CD4-positive, CD25-positive, alpha-beta regulatory T cell (primary cell): Measurements from ENCODE around the gene PJA1. TPM values are rescaled to one million over a fixed set of nuclear protein-coding genes. Genes with fewer than 3 reads are reported as not detected.

Experiments used
- ATAC-seq, 2 donors: fragments of 150-1000 bp; cut with Tn5 transposase; one replicate each; pipeline ENCODE4 v1.10.0; 2021; ENCODE audit warnings: low read depth in 2 of 2, moderate number of reproducible peaks in 2 of 2, moderate library complexity in 1 of 2
- DNase-seq, 3 donors: peaks; one replicate each; pipeline versions ENCODE4 v3.0.0 to v3.0.0-alpha.2; 2012 to 2022; ENCODE audit warnings: mixed read lengths in 1 of 3
- H3K27ac ChIP-seq: one replicate; pipeline ENCODE4 v1.7.0; 2013; ENCODE audit warnings: mild to moderate bottlenecking, low read length; ENCODE audit not compliant: insufficient read depth, poor library complexity, severe bottlenecking
- H3K27me3 ChIP-seq: one replicate; pipeline ENCODE4 v1.7.0; 2013; ENCODE audit warnings: low read length; ENCODE audit not compliant: control insufficient read depth, insufficient read depth
- H3K36me3 ChIP-seq: one replicate; pipeline ENCODE4 v1.7.0; 2013; ENCODE audit warnings: mild to moderate bottlenecking, low read length, moderate library complexity; ENCODE audit not compliant: control insufficient read depth, insufficient read depth
- H3K4me1 ChIP-seq: 2 replicates; pipeline ENCODE4 v1.7.0; 2013; ENCODE audit warnings: mild to moderate bottlenecking, low read length; ENCODE audit not compliant: insufficient read depth, control insufficient read depth, poor library complexity, severe bottlenecking
- H3K4me3 ChIP-seq: one replicate; pipeline ENCODE4 v1.7.0; 2013; ENCODE audit warnings: low read depth, mild to moderate bottlenecking, low read length, moderate library complexity
- H3K9me3 ChIP-seq, 2 experiments: 1 replicate in 1 of 2; 2 replicates in 1 of 2; pipeline ENCODE4 v1.7.0; 2013; ENCODE audit warnings: low read length in 2 of 2, mild to moderate bottlenecking in 1 of 2, moderate library complexity in 1 of 2; ENCODE audit not compliant: control insufficient read depth in 2 of 2
- H3K27ac Mint-ChIP-seq, 3 donors: one replicate each; pipeline ENCODE4 v1.8.0; 2020 to 2022; ENCODE audit warnings: mild to moderate bottlenecking in 3 of 3, mixed read lengths in 3 of 3, moderate library complexity in 2 of 3
- H3K27me3 Mint-ChIP-seq: one replicate; pipeline ENCODE4 v1.8.0; 2022; ENCODE audit warnings: mild to moderate bottlenecking, mixed read lengths
- H3K36me3 Mint-ChIP-seq: one replicate; pipeline ENCODE4 v1.8.0; 2020; ENCODE audit warnings: mixed read lengths
- H3K4me1 Mint-ChIP-seq, 4 donors: one replicate each; pipeline ENCODE4 v1.8.0; 2020 to 2022; ENCODE audit warnings: mixed read lengths in 4 of 4, mild to moderate bottlenecking in 1 of 4
- H3K4me3 Mint-ChIP-seq, 4 donors: one replicate each; pipeline ENCODE4 v1.8.0; 2020 to 2022; ENCODE audit warnings: mild to moderate bottlenecking in 4 of 4, mixed read lengths in 4 of 4, moderate library complexity in 3 of 4
- H3K9me3 Mint-ChIP-seq, 7 donors: one replicate each; pipeline ENCODE4 v1.8.0; 2020 to 2022; ENCODE audit warnings: mixed read lengths in 7 of 7, mild to moderate bottlenecking in 3 of 7, moderate library complexity in 2 of 7
- polyA plus RNA-seq, 4 donors: library from polyadenylated mRNA; unstranded; fragments of 300-500 nt; fragmentation: Illumina TruSeq; gene quantifications; one replicate each; pipeline ENCODE4 v1.2.3, GENCODE V29; 2021
- total RNA-seq: library from RNA; stranded (reverse); gene quantifications from one replicate; pipeline ENCODE4 v1.2.3, GENCODE V29; 2022

The PJA1 gene
- total and polyA plus RNA-seq, 5 donors from 2014 or later: 20.2 to 49.0 (median 37.0) TPM

- peaks cover 0 to 5% (median 0%) of the 10 kb centered on the region in 7 donors for H3K9me3 Mint-ChIP-seq
- H3K27me3 Mint-ChIP-seq: peaks cover 23% of the 10 kb centered on the region
- H3K27ac ChIP-seq: no peak overlapping the region
- H3K27me3 ChIP-seq: no peaks in the 10 kb centered on the region
- no peak overlapping the region for H3K4me3 ChIP-seq
- ATAC-seq: no peak
- DNase-seq: no peak
- no peaks in the 10 kb centered on the region for H3K4me1 ChIP-seq
- H3K4me3 Mint-ChIP-seq: no peak overlapping the region
- H3K36me3 ChIP-seq: no peaks in the 10 kb centered on the region
- H3K27ac Mint-ChIP-seq: no peak overlapping the region
- H3K9me3 ChIP-seq: no peaks in the 10 kb centered on the region
- H3K36me3 Mint-ChIP-seq: no peaks in the 10 kb centered on the region
- H3K4me1 Mint-ChIP-seq: no peaks in the 10 kb centered on the region
Observed at GRCh38 chrX:69179380-69179911, 14.2 kb upstream of the PJA1 start.

- Mint-ChIP-seq H3K4me1 (no peaks in the 10 kb centered on the region), H3K36me3 (no peaks in the 10 kb centered on the region), H3K4me3 (no peak overlapping the region), H3K9me3 (peaks cover 0 to 5% (median 0%) of the 10 kb centered on the region in 7 donors), H3K27ac (no peak overlapping the region), H3K27me3 (peaks cover 18% of the 10 kb centered on the region)
- Histone ChIP-seq H3K4me3 (no peak overlapping the region), H3K27ac (no peak overlapping the region), H3K36me3 (no peaks in the 10 kb centered on the region), H3K27me3 (no peaks in the 10 kb centered on the region), H3K4me1 (no peaks in the 10 kb centered on the region), H3K9me3 (no peaks in the 10 kb centered on the region)
- no peak for ATAC-seq
- no peak for DNase-seq
Observed at GRCh38 chrX:69178592-69178991, 13.3 kb upstream of the PJA1 start.

GRCh38 chrX:69177511-69178162 lies 12.4 kb upstream of the PJA1 start:
- H3K27ac Mint-ChIP-seq: no peak overlapping the region
- peaks cover 18% of the 10 kb centered on the region for H3K27me3 Mint-ChIP-seq
- H3K9me3 ChIP-seq: no peaks in the 10 kb centered on the region
- no peaks in the 10 kb centered on the region for H3K36me3 Mint-ChIP-seq
- H3K27me3 ChIP-seq: no peaks in the 10 kb centered on the region
- ATAC-seq (no peak), DNase-seq (no peak)
- no peak overlapping the region for H3K4me3 Mint-ChIP-seq
- H3K4me1 Mint-ChIP-seq: no peaks in the 10 kb centered on the region
- no peaks in the 10 kb centered on the region for H3K4me1 ChIP-seq
- no peaks in the 10 kb centered on the region for H3K36me3 ChIP-seq
- H3K9me3 Mint-ChIP-seq: peaks cover 0 to 5% (median 0%) of the 10 kb centered on the region in 7 donors
- no peak overlapping the region for H3K27ac ChIP-seq
- H3K4me3 ChIP-seq: no peak overlapping the region

DNA sequence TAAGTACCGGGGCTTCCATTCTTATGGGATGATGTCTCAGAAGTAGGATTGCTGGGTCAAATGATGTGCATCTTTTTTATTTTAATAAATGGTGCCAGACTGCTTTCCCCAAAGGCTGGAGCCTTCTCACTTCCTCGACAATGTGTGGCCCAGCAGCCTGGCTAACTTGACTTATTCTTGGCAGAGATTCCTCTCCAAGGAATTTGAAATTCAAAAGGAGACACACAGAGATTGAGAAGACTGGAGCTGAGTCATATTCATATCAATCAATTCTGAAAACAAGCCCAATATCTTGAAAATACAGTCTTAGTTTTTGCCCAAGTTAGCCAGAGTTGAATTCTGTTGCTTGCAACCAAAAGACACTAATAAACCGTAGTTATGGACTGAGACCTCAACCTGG lies 10.8 kb upstream of the PJA1 start:
- no peaks in the 10 kb centered on the region for H3K36me3 ChIP-seq
- H3K9me3 ChIP-seq: no peaks in the 10 kb centered on the region
- H3K27ac ChIP-seq: no peak overlapping the region
- H3K4me3 ChIP-seq: no peak overlapping the region
- H3K27ac Mint-ChIP-seq: no peak overlapping the region
- H3K4me1 ChIP-seq: no peaks in the 10 kb centered on the region
- peaks cover 0 to 5% (median 0%) of the 10 kb centered on the region in 7 donors for H3K9me3 Mint-ChIP-seq
- H3K4me1 Mint-ChIP-seq: no peaks in the 10 kb centered on the region
- H3K27me3 ChIP-seq: peaks cover 2% of the 10 kb centered on the region
- no peak for ATAC-seq
- H3K36me3 Mint-ChIP-seq: no peaks in the 10 kb centered on the region
- DNase-seq: no peak
- no peak overlapping the region for H3K4me3 Mint-ChIP-seq
- H3K27me3 Mint-ChIP-seq: peaks cover 24% of the 10 kb centered on the region

DNA sequence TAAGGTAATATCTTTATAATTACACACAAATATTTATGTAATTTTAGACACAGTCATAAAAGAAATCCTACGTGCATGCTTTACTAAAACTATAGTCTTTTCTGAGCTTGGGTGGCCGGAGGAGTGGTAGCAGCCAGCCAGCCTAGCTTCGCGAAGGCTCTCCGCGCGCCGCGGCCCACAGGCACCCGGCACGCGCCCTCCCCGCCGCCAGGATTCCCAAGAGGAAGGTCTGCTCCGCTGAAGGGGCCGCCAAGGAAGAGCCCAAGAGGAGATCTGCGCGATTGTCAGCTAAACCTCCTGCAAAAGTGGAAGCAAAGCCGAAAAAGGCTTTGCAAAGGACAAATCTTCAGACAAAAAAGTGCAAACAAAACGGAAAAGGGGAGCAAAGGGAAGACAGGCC lies 8.7 kb upstream of the PJA1 start:
- no peak overlapping the region for H3K27ac ChIP-seq
- Mint-ChIP-seq H3K9me3 (peaks cover 0 to 5% (median 0%) of the 10 kb centered on the region in 7 donors), H3K27ac (no peak overlapping the region), H3K4me3 (no peak overlapping the region), H3K36me3 (no peaks in the 10 kb centered on the region), H3K27me3 (peaks cover 21% of the 10 kb centered on the region), H3K4me1 (no peaks in the 10 kb centered on the region)
- no peak overlapping the region for H3K4me3 ChIP-seq
- no peaks in the 10 kb centered on the region for H3K4me1 ChIP-seq
- H3K9me3 ChIP-seq: no peaks in the 10 kb centered on the region
- ATAC-seq (no peak), DNase-seq (no peak)
- no peaks in the 10 kb centered on the region for H3K36me3 ChIP-seq
- peaks cover 7% of the 10 kb centered on the region for H3K27me3 ChIP-seq

GRCh38 chrX:69172937-69173336 lies 7.7 kb upstream of the PJA1 start:
- no peak for ATAC-seq
- Mint-ChIP-seq H3K27ac (no peak overlapping the region), H3K4me1 (no peaks in the 10 kb centered on the region)

DNA sequence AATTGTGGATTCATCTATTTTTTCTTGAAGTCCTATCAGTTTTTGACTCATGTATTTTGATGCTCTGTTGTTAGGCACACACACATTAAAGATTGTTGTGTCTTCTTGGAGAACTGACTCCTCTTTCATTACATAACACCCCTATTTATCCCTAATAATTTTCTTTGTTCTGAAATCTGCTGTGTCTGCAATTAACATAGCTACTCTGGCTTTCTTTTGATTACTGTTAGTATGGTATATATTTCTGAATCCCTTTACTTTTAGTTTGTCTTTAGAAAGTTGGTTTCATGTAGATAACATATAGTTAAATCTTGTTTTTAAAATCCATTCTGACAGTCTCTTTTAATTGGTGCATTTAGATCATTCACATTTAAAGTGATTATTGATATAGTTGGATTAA lies 5.1 kb upstream of the PJA1 start:
- H3K4me1 Mint-ChIP-seq: no peaks in the 10 kb centered on the region
- H3K9me3 Mint-ChIP-seq: peaks cover 0 to 2% (median 0%) of the 10 kb centered on the region in 7 donors
- ATAC-seq: no peak
- no peak overlapping the region for H3K4me3 ChIP-seq
- no peaks in the 10 kb centered on the region for H3K4me1 ChIP-seq
- H3K27ac Mint-ChIP-seq: no peak overlapping the region
- peaks cover 22% of the 10 kb centered on the region for H3K27me3 Mint-ChIP-seq
- H3K27me3 ChIP-seq: peaks cover 7% of the 10 kb centered on the region
- no peak for DNase-seq
- H3K9me3 ChIP-seq: no peaks in the 10 kb centered on the region
- no peaks in the 10 kb centered on the region for H3K36me3 ChIP-seq
- no peak overlapping the region for H3K4me3 Mint-ChIP-seq
- H3K27ac ChIP-seq: no peak overlapping the region
- H3K36me3 Mint-ChIP-seq: no peaks in the 10 kb centered on the region

More at GRCh38 chrX:69172937-69173336, 7.7 kb upstream of the PJA1 start:
- Histone ChIP-seq H3K27me3 (peaks cover 7% of the 10 kb centered on the region), H3K4me3 (no peak overlapping the region), H3K4me1 (no peaks in the 10 kb centered on the region), H3K9me3 (no peaks in the 10 kb centered on the region), H3K27ac (no peak overlapping the region), H3K36me3 (no peaks in the 10 kb centered on the region)
- DNase-seq: no peak
- H3K4me3 Mint-ChIP-seq: no peak overlapping the region
- peaks cover 17% of the 10 kb centered on the region for H3K27me3 Mint-ChIP-seq
- no peaks in the 10 kb centered on the region for H3K36me3 Mint-ChIP-seq
- H3K9me3 Mint-ChIP-seq: peaks cover 0 to 5% (median 0%) of the 10 kb centered on the region in 7 donors
